HUES6 (cell line): Measurements from ENCODE around the gene INPP5F.
"Not testable (repeated sequence)": the region's sequence is repeated elsewhere in the genome, so short reads cannot be mapped to it uniquely, and the experiment has no call there.

Experiments
- H3K27ac ChIP-seq: 2 replicates; pipeline ENCODE4 v1.7.0; 2013; ENCODE audit warnings: low read depth, mild to moderate bottlenecking, low read length, inconsistent platforms
- H3K27me3 ChIP-seq: 2 replicates; pipeline ENCODE4 v1.6.1; 2013; ENCODE audit warnings: low read length; ENCODE audit not compliant: control insufficient read depth, insufficient read depth
- H3K36me3 ChIP-seq: 2 replicates; pipeline ENCODE4 v1.6.1; 2013; ENCODE audit warnings: low read length; ENCODE audit not compliant: control insufficient read depth, insufficient read depth
- H3K4me1 ChIP-seq: 2 replicates; pipeline ENCODE4 v1.6.1; 2013; ENCODE audit warnings: low read length; ENCODE audit not compliant: control insufficient read depth, insufficient read depth
- H3K4me3 ChIP-seq: 2 replicates; pipeline ENCODE4 v1.5.1; 2013; ENCODE audit warnings: low read depth, low read length
- H3K9ac ChIP-seq: one replicate; pipeline ENCODE4 v1.6.1; 2013; ENCODE audit warnings: mild to moderate bottlenecking, low read length
- H3K9me3 ChIP-seq: 2 replicates; pipeline ENCODE4 v1.6.1; 2013; ENCODE audit warnings: low read depth, low read length; ENCODE audit not compliant: control insufficient read depth, insufficient read depth

The INPP5F gene

DNA sequence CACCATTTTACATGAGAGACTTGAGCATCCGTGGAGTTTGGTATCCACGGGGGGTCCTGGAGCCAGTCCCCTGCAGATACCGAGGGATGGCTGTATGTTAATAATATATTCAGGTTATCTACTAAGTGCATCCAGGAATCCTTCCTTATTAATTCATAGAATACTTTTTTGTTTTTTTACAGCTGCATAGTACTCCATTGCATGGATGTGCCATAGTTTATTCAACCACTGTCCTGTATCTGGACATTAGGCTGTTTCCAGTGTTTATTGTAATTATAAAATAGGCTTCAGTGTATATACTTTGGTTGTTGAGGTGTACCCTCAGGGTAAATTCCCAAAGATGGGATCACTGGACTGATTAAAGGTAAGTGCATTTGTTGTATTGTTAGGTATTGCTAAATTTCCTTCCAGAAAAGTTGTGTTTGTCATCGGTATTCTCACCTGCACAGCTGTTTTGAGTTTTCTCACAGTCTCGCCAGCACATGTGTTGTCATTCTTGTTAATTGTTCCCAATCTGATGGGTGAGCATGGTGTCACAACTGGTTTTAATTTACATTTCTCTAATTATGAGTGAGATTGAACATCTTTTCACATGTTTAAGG lies 55.1 kb downstream of the INPP5F start:
- Histone ChIP-seq H3K36me3 (no peaks in the 10 kb centered on the region), H3K4me3 (no peak overlapping the region), H3K27me3 (no peaks in the 10 kb centered on the region), H3K4me1 (peaks cover 17% of the 10 kb centered on the region), H3K9me3 (no peaks in the 10 kb centered on the region), H3K9ac (no peak overlapping the region), H3K27ac (no peak overlapping the region)

DNA sequence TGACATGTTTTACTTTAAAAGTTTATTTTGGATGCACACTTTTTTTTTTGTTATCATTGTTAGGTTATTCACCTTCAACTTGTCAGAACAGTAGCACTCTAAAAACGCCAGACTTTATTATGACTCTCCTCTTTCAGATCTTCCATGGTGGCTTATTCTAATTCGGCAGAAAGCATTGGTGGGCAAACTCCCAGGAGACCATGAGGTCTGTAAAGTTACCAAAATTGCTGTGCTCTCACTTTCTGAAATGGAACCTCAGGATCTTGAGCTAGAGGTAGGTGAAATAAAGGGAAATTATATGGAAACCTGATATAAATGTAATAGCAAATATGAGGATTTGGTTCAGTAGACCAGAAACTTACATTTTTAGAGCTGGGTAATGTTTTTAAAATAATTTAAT lies 55.6 kb downstream of the INPP5F start:
- Histone ChIP-seq H3K9ac (no peak overlapping the region), H3K4me1 (peaks cover 22% of the 10 kb centered on the region), H3K36me3 (no peaks in the 10 kb centered on the region), H3K4me3 (no peak overlapping the region), H3K9me3 (no peaks in the 10 kb centered on the region), H3K27ac (no peak overlapping the region), H3K27me3 (no peaks in the 10 kb centered on the region)

DNA sequence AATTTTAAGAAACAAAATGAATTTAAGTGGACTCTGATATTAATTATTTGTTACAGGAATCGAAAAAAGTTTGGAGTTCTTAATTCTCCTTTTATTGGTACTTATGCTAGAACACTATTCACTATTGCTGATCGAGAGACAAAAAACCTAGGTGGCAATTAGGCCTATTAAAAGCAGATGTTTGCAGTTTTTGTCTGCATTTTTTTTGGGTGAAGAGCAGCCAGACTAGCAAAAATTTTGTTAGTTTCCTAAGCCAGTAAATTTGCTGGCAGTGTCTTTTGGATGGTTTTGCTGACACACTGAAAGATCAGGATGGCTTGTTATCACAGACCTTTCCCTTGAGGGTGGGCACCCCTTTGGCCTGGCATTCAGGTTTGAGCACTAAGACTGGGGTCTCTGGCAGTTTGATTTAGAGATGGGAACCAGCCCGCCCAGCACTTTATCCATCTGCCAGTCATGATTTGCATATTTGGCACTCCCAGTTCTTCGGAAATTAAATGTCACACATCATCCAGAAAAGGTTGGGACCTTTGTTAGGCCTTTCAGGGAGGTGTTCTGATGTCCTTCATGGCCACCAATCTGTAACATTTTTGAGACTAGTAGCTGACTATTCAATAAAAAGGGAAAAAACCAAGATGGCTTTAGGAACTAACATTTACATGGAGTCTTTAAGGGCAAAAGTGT lies 57.3 kb downstream of the INPP5F start:
- Histone ChIP-seq H3K27ac (no peak overlapping the region), H3K4me1 (peaks cover 35% of the 10 kb centered on the region), H3K36me3 (no peaks in the 10 kb centered on the region), H3K27me3 (no peaks in the 10 kb centered on the region), H3K9ac (no peak overlapping the region), H3K4me3 (no peak overlapping the region), H3K9me3 (no peaks in the 10 kb centered on the region)

DNA sequence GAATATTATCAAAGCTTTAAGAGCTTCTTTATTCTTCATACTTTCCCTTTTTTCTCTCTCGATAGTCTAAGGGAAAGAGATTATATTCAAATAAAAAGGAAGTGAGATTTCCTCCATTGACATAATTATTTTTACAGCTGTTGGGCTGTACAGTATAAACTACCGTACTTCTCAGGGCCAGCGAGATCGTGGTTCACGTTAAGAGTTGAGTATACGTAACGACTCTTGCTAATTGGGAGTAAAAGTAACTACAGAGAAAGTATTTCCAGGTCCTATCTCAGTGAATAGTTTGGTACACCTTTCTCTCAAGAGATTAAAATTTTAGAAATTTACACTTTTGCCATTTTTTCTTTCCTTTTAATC lies 57.8 kb downstream of the INPP5F start:
- H3K9ac ChIP-seq, result no peak overlapping the region
- H3K4me1 ChIP-seq, result peaks cover 35% of the 10 kb centered on the region

DNA sequence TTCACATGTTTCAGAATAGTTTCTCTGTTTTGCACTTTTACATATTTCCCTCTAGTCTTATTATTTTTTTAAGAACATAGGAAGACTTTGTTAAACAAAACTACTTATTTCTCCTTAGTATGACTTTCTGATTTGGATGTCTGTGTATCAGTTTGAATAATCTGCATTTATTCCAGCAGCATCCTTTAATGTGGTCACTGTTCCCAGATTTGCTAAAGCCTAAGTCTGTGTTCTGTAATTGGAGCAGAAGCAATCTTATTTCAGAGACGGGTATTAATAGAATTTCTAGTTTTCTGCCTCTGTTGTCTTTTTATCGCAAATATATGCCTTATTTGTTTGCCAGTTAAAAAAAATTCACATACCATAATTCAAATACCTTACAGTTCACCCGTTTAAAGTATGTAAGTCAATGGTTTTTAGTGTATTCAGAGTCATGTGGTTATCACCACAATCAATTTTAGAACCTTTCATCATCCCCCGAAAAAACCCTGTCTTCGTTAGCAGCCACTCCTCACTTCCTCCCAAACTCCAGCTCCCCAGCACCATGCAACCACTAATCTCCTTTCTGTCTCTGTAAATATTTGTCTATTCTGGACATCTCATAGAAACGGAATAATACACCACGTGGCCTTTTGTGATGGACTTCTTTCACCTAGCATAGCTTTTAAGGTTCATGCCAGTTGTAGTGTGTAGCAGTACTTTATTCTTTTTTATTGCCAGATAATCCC lies 58.7 kb downstream of the INPP5F start:
- no peak overlapping the region for H3K27ac ChIP-seq
- H3K4me3 ChIP-seq, result no peak overlapping the region
- no peaks in the 10 kb centered on the region for H3K27me3 ChIP-seq
- H3K9me3 ChIP-seq, result no peaks in the 10 kb centered on the region
- H3K36me3 ChIP-seq, result no peaks in the 10 kb centered on the region
- H3K9ac ChIP-seq, result no peak overlapping the region
- peaks cover 35% of the 10 kb centered on the region for H3K4me1 ChIP-seq

More for the DNA sequence above, 57.8 kb downstream of the INPP5F start:
- Histone ChIP-seq H3K27ac (no peak overlapping the region), H3K27me3 (no peaks in the 10 kb centered on the region), H3K36me3 (no peaks in the 10 kb centered on the region), H3K9me3 (no peaks in the 10 kb centered on the region), H3K4me3 (no peak overlapping the region)

DNA sequence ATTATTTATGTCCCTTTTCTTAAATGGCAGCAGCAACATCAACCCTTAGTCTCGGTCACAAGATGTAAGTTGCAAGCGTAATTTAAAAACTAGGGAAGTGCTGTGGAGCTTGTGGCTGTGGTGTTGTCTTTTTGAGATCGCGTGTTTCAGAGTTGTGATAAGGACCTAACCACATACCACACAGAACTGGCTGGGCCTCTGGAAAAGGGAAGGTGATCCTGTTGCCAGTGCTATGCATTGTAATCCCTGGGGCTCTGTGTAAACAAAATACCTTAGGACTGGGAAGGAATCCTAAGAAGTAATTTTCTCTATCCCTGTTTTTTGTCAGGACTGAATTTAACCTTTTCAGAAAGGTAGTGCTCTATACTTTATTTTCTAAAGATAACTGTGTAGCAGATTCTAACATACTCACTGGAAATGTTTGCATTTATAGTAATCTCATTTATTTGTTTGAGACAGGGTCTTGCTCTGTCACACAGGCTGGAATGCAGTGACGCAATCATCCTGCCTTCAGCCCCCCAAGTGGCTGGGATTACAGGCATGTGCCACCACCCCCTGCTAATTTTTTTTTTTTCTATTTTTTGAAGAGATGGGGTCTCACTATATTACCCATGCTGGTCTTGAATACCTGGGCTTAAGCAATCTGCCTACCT lies 60.4 kb downstream of the INPP5F start:
- Histone ChIP-seq H3K4me1 (peaks cover 35% of the 10 kb centered on the region), H3K9me3 (no peaks in the 10 kb centered on the region), H3K27me3 (no peaks in the 10 kb centered on the region), H3K9ac (no peak overlapping the region), H3K4me3 (peak overlapping the region; percentile 37; the same call in 1 of the 2 replicates), H3K36me3 (no peaks in the 10 kb centered on the region), H3K27ac (peak overlapping the region; percentile 75; the same call in 1 of the 2 replicates)

DNA sequence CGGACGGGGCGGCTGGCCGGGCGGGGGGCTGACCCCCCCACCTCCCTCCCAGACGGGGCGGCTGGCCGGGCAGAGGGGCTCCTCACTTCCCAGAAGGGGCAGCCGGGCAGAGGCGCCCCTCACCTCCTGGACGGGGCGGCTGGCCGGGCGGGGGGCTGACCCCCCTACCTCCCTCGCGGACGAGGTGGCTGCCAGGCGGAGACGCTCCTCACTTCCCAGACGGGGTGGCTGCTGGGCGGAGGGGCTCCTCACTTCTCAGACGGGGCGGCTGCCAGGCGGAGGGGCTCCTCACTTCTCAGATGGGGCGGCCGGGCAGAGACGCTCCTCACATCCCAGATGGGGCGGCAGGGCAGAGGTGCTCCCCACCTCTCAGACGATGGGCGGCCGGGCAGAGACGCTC lies 69.3 kb downstream of the INPP5F start:
- H3K27me3 ChIP-seq, H3K4me3 ChIP-seq, H3K9ac ChIP-seq, H3K4me1 ChIP-seq, H3K9me3 ChIP-seq, H3K27ac ChIP-seq: not testable (repeated sequence)
- peaks cover 19% of the 10 kb centered on the region for H3K36me3 ChIP-seq

DNA sequence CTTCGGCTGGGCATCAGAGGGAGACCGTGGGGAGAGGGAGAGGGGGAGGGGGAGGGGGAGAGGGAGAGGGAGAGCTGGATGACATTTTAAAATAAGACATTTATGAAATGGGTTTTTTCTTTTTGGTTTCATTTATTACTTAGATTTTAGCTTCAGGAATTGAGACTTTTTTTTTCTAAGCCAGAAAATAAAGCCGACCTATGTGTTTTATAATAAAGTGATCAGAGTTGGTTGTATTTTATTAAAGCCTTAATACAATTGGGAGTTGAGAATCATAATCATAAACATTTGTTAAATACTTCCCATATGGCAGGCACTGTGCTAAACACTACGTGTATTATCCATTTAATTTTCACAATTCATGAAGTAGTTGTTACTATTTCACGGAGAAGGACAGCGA lies 70.2 kb downstream of the INPP5F start:
- H3K4me3 ChIP-seq, result no peak overlapping the region
- H3K9me3 ChIP-seq, result no peaks in the 10 kb centered on the region
- no peak overlapping the region for H3K9ac ChIP-seq

DNA sequence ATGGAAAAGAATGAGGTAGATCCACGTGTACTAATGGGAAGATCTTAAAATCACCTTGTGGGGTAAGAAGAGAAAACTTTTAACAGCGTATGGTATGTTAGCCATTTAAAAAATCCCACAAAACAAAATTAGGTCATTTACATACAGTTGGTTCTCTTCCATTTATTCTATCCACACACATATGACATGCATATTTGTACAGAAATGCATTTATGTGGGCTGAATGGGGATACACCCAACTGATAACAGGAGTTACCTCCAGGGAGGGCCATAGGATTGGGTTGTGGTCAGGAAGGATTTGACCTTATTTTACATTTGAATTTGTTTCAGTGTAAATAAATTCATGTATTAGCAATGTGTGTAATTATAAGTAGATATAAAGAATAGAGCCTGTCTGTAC lies 75.3 kb downstream of the INPP5F start:
- H3K9me3 ChIP-seq, result no peaks in the 10 kb centered on the region
- no peak overlapping the region for H3K9ac ChIP-seq
- peaks cover 22% of the 10 kb centered on the region for H3K36me3 ChIP-seq
- no peak overlapping the region for H3K27ac ChIP-seq
- no peaks in the 10 kb centered on the region for H3K27me3 ChIP-seq
- no peak overlapping the region for H3K4me3 ChIP-seq
- H3K4me1 ChIP-seq, result no peaks in the 10 kb centered on the region

More for the DNA sequence above, 70.2 kb downstream of the INPP5F start:
- Histone ChIP-seq H3K27me3 (no peaks in the 10 kb centered on the region), H3K36me3 (peaks cover 19% of the 10 kb centered on the region), H3K4me1 (no peaks in the 10 kb centered on the region), H3K27ac (no peak overlapping the region)

DNA sequence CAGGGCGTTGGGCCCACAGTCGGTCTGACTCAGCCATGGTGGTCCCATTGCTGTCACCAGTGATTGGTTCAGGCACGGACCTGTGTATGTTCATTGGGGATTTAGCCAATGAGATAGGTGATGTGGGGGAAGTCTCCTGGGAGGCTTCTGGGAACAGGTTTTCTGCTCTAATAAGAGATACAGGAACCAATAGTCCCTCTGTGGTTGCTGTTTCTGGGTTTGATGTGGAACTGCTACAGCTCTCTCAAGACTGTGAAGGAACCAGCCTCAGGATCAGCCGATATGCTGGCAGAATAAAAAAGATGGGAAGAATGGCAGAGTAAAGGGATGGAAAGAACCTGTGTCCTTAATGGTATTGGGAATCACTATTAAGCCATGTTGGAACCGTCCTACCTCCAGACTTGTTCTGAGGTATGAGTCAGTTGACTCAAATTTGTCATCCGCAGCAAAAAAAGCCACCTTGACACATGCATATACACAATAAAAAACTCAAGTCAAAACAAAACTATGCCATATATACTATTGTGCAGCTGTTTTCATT lies 76.2 kb downstream of the INPP5F start:
- no peak overlapping the region for H3K27ac ChIP-seq
- no peak overlapping the region for H3K9ac ChIP-seq
- H3K4me3 ChIP-seq, result no peak overlapping the region
- H3K4me1 ChIP-seq, result no peaks in the 10 kb centered on the region
- no peaks in the 10 kb centered on the region for H3K27me3 ChIP-seq
- peaks cover 14% of the 10 kb centered on the region for H3K36me3 ChIP-seq
- H3K9me3 ChIP-seq, result no peaks in the 10 kb centered on the region

DNA sequence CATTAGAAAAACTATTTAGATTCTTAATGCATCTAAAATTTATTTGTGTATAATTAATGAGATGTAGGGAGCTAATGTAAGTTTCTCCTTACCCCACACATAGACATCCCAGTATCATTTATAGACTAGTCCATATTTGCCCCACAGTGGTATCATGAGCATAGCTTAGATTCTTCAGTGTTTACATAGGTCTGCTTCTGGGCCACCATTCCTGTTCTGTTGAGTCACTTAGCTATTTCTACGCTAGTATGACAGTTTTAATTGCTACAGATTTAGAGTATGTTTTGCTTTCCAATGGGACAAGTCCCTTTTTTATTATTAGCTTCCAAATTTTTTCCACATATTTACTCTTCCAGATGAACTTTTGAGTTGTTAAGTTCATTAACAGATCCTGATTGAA lies 77.4 kb downstream of the INPP5F start:
- H3K9me3 ChIP-seq, result no peaks in the 10 kb centered on the region
- no peak overlapping the region for H3K4me3 ChIP-seq
- H3K9ac ChIP-seq, result no peak overlapping the region
- H3K36me3 ChIP-seq, result peaks cover 14% of the 10 kb centered on the region
- H3K4me1 ChIP-seq, result no peaks in the 10 kb centered on the region
- no peaks in the 10 kb centered on the region for H3K27me3 ChIP-seq
- no peak overlapping the region for H3K27ac ChIP-seq
